GM23338 (cell line): ENCODE measurements around the gene ASPRV1.

ENCODE experiments used
- CREB1 ChIP-seq: fragments of 250-450 bp; sonication (Bioruptor Pico); IDR thresholded peaks from 2 replicates; pipeline ENCODE4 v1.5.0; 2020; ENCODE audit warnings: low read depth, mild to moderate bottlenecking, moderate library complexity
- CTCF ChIP-seq, 2 experiments: fragments of 200-600 bp in 1 of 2; sonication (generic) in 1 of 2; conservative IDR thresholded peaks; 2 replicates each; pipeline versions ENCODE4 v1.5.1 to v1.6.1; 2016 to 2017; ENCODE audit warnings: antibody characterized with exemption in 2 of 2, low read depth in 2 of 2, mild to moderate bottlenecking in 2 of 2, moderate library complexity in 1 of 2
- ETS1 ChIP-seq: IDR thresholded peaks from 2 replicates; pipeline ENCODE4 v1.6.1; 2016; ENCODE audit warnings: antibody characterized with exemption
- EZH2 ChIP-seq: fragments of 200-600 bp; sonication (generic); IDR thresholded peaks from one replicate; pipeline ENCODE4 v1.8.0; 2017; ENCODE audit warnings: antibody characterized with exemption, mild to moderate bottlenecking, low read depth; ENCODE audit not compliant: unreplicated experiment
- EZH2phosphoT487 ChIP-seq: fragments of 200-600 bp; sonication (generic); IDR thresholded peaks from one replicate; pipeline ENCODE4 v1.8.1; 2018; ENCODE audit warnings: antibody characterized with exemption; ENCODE audit not compliant: unreplicated experiment
- JUNB ChIP-seq: IDR thresholded peaks from one replicate; pipeline ENCODE4 v1.6.1; 2016; ENCODE audit warnings: antibody characterized with exemption; ENCODE audit not compliant: unreplicated experiment
- POLR2AphosphoS5 ChIP-seq: IDR thresholded peaks from 2 replicates; pipeline ENCODE4 v1.6.1; 2016; ENCODE audit warnings: antibody characterized with exemption, low read depth
- REST ChIP-seq: IDR thresholded peaks from one replicate; pipeline ENCODE4 v1.6.1; 2018; ENCODE audit warnings: antibody characterized with exemption; ENCODE audit not compliant: unreplicated experiment
- STAT1 ChIP-seq: IDR thresholded peaks from one replicate; pipeline ENCODE4 v1.6.1; 2016; ENCODE audit warnings: antibody characterized with exemption; ENCODE audit not compliant: unreplicated experiment
- ZNF114 ChIP-seq: fragments of 250-450 bp; sonication (Bioruptor Pico); IDR thresholded peaks from 2 replicates; pipeline ENCODE4 v1.5.0; 2020; ENCODE audit warnings: mild to moderate bottlenecking, moderate library complexity
- ZNF331 ChIP-seq: fragments of 250-450 bp; sonication (Bioruptor Pico); IDR thresholded peaks from 2 replicates; pipeline ENCODE4 v1.5.0; 2020; ENCODE audit warnings: low read depth, mild to moderate bottlenecking, moderate library complexity

- TF ChIP-seq CTCF (conservative IDR thresholded peaks at IDR 0.05; ENCODE audit: low read depth in 2 of 2), result no peak
- no peak for TF ChIP-seq POLR2AphosphoS5
- TF ChIP-seq EZH2, result no peak
- TF ChIP-seq REST, result no peak
- TF ChIP-seq ETS1, result no peak
- TF ChIP-seq STAT1, result no peak
- no peak for TF ChIP-seq EZH2phosphoT487
- no peak for TF ChIP-seq ZNF114 (CRISPR knock-in tag)
- TF ChIP-seq CREB1 (CRISPR knock-in tag), result no peak
- TF ChIP-seq ZNF331, result no peak
- no peak for TF ChIP-seq JUNB
These were observed 7.2 kb upstream of the ASPRV1 start for GRCh38 chr2:69968609-69969008.
